ENCODE data around the gene F12.
A peak's percentile ranks its signal among the peaks of the same experiment; 100 is the strongest.

Gene F12

DNA sequence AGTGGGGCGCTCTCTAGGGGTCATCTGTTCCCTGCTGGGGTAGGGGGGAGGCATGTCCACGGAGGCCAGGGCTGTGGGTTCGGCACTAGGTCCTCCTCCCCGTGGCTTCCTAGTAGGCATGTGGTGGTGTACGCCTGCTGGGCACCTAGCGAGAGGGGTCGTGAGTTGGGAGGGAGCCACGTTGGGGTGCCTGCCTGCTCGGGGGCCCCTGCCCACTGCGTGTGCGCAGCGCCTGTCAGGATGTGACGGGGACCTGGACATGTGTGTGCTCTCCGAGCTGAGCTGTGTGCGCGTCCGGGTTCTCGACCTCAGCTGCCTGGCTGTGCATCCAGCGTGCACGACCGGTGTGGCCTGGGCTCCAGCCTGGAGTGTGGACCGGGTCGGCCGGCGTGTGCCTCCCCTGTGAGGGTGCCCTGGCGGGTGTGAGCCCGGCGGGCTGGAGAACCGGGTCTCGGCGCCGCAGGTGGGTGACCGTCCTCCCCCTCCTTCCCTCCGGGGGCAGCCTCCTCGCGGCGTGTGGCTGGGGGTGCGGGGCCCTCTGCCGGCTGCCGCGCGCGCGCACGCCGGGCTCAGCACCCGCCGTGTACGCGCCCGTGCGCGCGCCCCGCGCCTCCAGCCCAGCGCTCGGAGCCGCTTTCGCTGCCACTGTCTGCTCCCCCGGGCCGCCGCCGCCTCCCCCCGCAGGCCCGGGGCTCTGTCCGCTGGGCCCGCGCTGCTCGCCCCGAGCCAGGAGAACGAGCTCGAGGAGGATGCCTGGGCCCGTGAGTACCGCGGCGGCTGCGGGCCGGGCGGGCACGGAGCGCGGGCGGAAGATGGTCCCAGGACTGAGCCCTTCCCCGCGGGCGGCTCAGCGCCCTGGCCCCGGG is 37.1 kb upstream of the F12 start, which contains the start of gene PRR7:
Gene PRR7 (plus strand): TSS at position 615 of the 866 bp plus-strand sequence. CDS start 8,254 bp downstream, outside the sequence.
- peak; percentile 45 for DNase-seq (ENCODE audit: low read depth)

DNA sequence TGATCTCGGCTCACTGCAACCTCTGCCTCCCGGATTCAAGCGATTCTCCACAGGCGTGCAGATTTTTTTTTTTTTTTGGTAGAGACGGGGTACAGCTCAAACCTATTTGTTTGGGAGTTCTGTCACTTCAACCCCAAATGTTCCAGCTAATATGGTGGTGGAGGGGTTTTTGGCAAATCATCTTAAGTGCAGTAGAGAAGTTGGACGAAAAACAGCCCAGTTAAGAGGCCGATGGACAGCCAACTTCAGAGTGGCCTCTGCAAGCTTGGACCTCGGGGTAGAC is 36.5 kb upstream of the F12 start:
- no peak for DNase-seq (ENCODE audit: low read depth)

DNA sequence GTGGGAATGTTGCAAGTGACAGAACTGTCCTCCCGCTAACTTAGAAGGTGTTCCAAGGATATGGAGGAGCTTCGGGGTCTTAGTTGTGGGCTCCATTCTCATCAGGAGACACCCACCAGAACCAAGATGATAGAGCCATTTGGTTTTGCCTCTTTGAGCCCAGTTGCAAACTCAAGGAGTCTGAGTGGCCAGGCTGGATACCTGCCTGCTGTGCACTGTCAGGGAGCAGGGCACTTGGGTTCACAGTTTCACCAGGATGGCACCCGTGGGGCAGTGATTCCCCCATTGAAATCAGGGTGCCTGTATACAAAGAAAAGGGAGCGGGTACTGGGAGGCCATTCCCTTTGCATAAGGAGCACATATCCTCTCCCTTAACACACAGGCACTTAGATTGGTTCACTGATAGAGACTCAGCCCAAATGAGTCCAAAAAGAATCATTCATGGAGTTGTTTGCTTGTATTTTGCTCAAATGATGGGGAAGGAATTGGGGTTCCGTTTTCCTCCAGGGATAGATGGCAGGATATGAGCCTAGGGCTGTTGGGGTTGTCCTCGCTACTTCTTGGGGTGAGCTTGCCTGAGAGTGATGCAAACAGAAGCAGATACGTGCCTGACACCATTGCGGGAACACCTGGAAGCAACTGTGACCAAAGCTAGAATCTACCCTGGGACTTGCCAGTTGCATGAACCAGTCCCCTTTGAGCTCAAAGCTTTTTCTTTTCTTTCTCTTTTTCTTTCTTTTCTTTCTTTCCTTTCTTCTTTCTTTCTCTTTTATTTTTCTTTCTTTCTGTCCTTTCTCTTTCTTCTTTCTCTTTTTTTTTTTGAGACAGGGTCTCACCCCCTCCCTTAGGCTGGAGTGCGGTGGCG is 35.9 kb upstream of the F12 start:
- DNase-seq (ENCODE audit: low read depth), result no peak

- no peak for DNase-seq (ENCODE audit: low read depth)
Observed at GRCh38 chr5:177444106-177445051, 35.0 kb upstream of the F12 start.

DNA sequence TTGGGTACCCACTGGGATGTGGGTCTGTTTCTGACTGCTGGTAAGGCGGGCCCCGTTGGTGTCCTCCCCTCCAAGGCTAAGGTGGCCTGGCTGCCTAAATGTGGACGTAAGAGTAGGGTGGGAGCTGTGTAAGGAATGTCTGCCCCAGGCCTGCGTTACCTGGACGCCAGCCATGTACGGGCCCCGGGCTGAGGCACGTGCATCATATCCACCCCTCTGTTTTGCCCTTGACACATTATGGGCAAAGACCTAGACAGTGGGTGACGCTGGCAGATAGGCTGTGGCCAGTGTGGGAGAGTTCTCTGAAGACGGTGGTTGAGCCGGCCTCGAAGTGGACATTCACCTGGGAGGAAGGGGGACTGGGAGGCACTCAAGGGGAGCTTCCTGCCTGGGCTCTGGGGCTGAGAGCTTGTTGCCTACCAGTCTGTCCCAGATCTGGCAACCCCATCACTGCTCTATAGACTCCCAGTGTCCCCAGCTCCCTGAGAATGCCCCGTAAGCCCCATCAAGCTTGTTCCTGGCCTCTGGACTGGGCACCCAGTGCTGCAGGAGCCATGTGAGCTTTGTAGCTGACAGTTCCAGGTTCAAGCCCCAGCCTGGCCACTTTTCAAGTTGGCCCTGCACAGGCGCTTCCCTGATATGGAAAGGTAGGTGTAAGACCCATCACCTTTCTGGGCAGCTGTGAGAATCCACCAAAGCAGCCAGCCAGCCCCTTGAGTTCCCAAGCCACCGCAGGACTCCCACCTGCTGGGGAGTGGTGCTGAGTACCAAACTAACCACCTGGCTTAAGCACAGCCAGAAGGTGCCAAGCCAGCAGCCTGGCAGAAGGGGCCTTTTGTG is 34.0 kb upstream of the F12 start:
- DNase-seq (ENCODE audit: low read depth), result no peak

DNA sequence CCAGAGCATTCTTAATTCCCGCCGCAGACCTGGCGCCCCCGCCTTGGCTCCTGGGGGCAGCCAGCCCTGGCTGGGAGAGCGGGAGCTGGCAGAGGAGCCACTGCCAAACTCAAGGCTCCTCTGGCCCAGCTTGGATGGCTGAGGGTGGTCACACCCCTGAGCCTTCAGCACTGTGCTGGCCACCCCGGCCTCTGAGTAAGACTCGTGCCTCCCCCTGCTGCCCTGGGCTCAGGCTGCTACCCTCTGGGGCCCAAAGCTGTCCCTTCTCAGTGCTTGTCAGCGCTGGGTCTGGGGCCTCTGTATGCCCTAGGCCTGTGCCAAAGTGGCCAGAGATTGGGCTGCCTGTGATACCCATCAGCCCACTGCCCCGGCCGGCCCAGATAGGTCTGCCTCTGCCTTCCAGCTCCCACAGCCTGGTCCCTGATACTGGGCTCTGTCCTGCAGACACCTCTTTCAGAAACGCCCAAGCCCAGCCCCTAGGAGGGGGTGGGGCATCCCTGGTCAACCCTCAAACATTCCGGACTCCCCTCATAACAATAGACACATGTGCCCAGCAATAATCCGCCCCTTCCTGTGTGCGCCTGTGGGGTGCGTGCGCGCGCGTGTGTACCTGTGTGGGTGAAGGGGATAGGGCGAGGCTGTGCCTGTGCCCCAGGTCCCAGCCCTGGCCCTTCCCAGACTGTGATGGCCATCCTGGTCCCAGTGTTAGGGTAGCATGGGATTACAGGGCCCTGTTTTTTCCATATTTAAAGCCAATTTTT is 32.9 kb upstream of the F12 start:
- no peak for DNase-seq (ENCODE audit: low read depth)

DNA sequence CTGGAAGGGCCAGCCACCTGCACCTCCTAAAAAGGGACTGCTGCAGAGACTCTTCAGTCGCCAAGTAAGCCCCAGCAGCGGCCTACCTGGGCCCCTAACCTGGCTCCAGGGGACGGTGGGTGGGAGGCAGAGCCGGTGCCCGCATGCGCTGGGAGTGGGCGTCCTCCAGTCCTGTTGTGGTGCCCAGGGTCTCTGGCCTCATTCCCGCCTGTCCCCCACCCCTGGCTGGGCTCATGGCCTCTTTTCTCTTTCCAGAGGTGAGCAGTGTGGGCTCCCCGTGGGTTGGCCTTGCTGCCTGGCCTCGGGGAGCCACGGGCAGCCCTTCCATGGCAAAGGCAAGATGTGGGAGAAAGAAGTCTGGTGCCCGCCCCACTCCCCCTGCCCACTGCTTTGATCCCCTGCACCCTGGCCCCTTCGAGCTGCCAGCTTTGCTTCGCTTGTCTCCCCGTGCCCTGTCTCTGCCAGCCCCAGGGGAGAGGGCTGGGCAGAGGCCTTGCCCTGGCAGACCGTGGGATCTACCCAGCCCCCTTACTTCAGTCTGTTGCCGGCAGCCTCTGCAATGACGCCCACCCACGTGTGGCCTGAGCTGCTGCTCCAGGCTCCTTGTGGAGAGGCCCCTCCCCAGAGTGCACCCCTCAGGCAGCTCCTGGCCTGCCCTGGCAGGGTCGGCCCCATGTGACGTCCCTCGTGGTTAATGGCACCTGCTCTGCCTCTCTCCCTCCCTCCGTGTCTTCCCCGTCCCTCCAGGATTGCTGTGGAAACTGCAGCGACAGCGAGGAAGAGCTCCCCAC is 31.8 kb upstream of the F12 start:
- no peak for DNase-seq (ENCODE audit: low read depth)

DNA sequence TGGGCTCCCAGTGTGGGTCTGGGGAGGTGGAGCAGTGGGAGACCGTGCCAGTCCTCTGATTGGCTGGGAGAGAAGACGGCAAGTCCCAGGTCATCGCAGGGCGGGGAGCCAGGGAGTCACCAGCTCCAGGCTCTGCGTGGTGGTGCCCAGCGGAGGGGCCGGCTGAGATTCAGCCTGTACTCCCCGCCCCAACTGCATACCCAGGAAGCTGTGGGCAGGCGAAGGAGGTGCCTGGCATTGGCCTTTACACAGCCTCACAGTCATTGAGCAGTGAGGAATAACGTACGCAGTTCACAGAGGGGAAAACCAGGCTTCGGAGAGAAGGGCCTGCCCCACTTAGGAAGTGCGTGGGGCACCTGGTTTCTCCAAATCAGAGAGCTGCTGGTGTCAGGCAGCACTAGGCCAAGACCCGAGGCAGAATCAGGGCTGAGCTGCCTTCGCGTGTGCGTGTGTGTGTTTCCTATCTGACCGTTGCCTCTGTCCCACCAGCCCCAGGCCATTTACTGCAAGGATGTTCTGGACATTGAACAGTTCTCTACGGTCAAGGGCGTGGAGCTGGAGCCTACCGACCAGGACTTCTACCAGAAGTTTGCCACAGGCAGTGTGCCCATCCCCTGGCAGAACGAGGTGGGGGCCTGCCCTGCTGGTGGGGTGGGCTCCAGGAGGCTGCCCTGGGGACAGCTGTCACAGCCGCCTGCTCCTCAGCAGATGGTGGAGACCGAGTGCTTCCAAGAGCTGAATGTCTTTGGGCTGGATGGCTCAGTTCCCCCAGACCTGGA is 31.0 kb upstream of the F12 start:
- no peak for DNase-seq (ENCODE audit: low read depth)

GRCh38 chr5:177439518-177440053 is 30.2 kb upstream of the F12 start:
- no peak for DNase-seq (ENCODE audit: low read depth)

DNA sequence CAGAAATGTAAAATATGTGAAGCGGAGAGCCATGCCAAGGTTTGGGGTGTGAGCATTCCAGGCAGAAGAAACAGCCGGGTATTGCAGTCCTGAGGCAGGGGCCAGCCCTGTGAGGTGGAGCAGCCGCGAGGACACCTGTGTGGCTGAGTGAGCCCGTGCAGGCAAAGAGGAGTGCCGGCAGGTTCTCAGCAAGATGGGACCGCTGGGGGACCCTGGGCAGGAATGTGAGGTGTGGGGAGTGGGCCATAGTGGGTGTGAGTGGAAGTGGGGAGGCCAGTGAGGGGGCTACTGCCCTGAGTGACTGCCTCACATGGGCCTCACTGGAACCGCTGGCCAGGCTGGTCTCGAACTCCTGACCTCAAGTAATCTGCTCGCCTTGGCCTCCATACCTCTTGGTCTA is 29.1 kb upstream of the F12 start:
- DNase-seq (ENCODE audit: low read depth), result no peak

DNA sequence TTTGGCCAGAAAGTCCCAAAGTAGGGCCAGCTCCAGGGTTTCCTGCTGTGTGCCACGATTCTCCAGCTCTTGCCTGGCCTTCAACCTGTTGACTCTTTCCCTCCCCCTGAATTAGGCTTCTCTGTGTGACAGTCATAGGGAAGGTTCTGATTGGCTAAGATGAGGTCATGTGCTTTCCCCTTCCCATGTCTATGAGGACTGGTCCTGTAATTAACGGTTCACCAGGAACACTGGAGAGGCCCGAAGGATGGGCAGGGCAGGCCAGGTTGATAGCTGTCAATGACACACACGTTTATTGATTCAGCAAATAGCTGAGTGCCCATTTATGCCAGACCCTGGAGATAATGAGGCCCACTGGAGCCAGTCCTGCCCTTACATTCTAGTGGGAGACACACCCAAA is 28.3 kb upstream of the F12 start:
- DNase-seq (ENCODE audit: low read depth), result no peak

DNA sequence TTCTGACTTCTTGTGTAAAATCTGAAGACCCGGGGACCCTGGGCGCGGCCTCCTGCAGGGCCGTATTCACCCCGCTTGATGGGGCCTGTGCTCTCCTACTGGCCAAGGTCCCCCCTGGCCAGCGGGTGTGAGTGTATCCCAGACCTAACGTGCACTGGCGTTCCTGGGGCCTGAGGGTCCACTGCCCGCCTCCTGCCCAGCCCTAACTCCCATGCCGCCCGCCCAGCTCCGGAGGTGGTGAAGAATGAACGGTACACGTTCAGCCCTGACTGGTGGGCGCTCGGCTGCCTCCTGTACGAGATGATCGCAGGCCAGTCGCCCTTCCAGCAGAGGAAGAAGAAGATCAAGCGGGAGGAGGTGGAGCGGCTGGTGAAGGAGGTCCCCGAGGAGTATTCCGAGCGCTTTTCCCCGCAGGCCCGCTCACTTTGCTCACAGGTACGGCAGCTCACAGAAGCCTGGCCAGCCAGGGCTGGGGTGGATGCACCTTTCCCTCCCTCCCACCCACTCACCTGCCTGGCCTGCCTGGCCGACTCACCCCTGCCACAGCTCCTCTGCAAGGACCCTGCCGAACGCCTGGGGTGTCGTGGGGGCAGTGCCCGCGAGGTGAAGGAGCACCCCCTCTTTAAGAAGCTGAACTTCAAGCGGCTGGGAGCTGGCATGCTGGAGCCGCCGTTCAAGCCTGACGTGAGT is 26.6 kb upstream of the F12 start:
- no peak for DNase-seq (ENCODE audit: low read depth)

GRCh38 chr5:177434942-177435738 is 25.8 kb upstream of the F12 start:
- DNase-seq (ENCODE audit: low read depth), result no peak

- DNase-seq (ENCODE audit: low read depth), result no peak
Observed at GRCh38 chr5:177434437-177434836, 25.1 kb upstream of the F12 start.

DNA sequence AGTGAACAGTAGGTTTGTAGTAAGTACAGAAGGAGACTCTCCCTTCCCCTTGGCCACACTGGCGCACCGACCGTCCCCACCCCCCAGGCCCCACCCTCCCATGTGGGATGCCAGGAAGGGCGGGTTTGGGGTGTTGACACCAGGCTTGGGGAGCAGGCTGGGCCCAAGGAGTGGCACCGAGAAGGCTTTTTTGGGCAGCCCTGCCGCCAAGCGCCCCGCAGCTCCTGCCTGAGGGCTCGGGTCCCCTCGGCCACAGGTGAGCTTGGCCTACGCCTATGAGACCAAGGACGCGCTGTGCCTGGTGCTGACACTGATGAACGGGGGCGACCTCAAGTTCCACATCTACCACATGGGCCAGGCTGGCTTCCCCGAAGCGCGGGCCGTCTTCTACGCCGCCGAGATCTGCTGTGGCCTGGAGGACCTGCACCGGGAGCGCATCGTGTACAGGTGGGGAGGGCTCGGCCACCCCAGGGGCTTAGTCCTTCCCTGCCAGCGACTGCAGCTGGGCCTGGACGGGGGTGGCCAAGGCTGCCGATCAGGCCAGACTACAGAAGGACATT is 24.4 kb upstream of the F12 start:
- DNase-seq (ENCODE audit: low read depth), result no peak

DNA sequence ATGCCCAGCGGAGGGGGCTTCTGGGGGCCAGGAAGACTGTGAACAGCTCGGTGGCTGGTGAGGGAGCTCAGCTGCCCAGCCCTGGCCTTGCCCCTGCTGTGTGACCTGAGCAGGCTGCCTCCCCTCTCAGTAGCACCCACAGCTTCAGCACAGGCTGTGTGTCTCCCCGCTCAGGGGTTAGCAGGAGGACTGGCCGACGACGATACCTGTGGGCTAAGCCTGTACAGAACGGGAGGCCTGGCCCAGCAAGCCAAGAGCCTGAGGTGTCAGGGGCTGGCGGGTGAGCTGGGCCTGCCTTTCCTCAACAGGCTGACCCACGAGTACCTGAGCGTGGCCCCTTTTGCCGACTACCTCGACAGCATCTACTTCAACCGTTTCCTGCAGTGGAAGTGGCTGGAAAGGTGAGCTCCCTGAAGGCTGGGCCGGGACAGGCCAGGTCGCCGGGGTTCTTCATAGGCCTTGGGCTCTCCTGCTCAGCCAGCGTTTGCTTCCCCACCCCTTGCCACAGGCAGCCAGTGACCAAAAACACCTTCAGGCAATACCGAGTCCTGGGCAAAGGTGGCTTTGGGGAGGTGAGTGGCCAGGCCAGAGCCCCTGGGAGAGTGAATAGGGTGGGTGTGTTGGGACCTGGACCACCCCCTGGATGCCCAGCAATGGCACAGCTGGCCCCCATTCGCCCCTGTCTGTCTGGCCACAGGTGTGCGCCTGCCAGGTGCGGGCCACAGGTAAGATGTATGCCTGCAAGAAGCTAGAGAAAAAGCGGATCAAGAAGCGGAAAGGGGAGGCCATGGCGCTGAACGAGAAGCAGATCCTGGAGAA is 23.7 kb upstream of the F12 start:
- DNase-seq (ENCODE audit: low read depth), result no peak

Data from stimulated activated CD8-positive, alpha-beta memory T cell treated with anti-CD3 and anti-CD28 coated beads, Interleukin-12 subunit alpha, Interleukin-12 subunit beta, amount 100 ng/mL, for 1 hour (primary cell).